ENCODE measurements around the gene XBP1.
"Not testable (repeated sequence)": the region's sequence is repeated elsewhere in the genome, so short reads cannot be mapped to it uniquely, and the experiment has no call there.

Gene XBP1

DNA sequence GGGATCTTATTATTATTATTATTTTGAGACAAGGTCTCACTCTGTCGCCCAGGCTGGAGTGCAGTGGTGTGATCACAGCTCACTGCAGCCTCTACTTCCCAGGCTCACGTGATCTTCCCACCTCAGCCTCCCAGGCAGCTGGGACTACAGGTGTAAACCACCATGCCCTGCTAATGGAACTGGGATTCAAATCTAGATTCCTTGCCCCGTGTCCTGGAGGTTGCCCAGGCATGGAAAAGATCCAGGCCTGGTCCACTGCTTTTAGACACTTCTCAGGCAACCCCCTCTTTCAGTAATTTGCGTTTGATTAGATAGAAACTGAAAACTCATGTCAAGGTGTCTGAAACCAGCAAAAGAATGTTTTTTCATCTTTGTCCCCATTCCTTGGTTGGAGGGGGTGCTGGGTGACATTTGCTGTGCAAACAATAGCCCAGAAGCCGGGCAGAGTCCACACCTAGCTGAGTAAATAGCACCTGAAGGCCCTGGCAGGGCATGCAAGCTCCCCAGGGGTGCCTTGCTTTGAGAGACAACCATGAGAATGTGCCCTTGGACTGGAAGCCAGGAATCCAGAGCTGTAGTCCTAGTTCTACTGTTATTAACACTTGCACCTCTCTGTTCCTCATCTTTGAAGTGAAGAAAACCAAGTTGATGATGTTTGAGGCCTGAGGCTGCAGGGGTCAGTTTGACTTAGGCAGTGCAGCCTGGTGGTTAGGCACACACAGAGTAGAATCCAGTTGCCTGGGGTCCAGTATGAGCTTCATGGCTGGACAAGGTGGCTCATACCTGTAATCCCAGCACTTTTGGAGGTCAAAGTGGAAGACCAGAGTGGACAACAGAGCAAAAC, 19.1 kb upstream of the XBP1 start:
- no peak for DNase-seq (ENCODE audit: low read depth in 2 of 2, low spot score in 1 of 2)

DNA sequence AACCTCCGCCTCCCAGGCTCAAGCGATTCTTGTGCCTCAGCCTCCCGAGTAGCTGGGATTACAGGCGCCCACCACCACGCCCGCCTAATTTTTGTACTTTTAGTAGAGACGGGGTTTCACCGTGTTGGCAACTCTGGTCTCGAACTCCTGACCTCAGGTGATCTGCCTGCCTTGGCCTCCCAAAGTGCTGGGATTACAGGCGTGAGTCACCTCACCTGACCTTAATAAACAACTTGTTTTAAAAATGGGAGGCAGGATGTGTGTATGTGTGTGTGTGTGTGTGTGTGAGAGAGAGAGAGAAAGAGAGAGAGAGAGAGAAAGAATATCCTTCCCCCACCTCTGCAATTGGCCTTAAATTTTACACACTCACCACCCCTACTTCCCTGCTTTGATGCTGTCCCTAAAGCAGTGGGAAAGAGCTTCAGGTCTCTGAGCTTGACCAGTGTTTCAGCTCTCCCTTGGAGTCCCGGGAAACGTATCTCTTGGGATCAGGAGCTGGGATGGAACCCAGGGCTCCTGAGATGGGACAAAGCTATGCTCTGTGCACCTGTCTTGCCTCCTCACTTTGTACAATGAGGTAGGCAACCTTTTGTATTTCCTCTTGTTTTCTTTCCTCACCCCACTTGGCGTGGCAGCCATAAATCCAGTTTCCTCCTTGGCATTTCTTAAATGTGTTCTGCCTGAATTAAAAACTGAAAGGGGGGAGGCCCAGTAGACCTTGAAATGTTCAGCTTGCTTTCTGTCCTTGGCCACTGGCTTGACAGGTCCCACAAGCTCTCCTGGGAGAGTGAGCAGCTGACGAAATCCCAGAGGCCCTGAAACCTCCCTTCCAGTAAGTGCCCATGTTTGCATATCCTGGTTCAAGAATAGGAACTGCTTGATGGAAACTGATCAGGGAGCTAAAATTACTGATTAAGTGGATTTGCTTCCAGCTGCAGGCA, 17.8 kb upstream of the XBP1 start:
- DNase-seq (ENCODE audit: low read depth in 2 of 2, low spot score in 1 of 2): no peak

DNA sequence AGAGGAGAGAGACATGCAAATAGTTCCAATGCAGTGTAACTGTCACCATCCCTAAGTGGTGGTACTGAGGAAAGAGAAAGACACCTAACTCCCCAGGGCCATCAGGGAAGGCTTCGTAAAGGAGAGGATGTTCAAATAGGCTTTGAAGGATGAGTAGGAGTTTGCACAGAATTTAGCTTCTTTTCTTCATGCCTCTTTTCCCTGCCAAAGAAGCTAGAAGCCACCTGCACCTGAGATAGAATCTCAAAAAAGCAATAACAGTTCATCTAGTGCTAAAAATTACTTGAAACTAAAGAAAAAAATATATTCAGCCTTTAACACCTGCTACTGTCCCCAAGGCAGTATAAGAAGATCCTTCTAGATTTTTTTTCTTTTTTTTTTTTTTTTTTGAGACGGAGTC, 16.7 kb upstream of the XBP1 start:
- DNase-seq (ENCODE audit: low read depth in 2 of 2, low spot score in 1 of 2): no peak

DNA sequence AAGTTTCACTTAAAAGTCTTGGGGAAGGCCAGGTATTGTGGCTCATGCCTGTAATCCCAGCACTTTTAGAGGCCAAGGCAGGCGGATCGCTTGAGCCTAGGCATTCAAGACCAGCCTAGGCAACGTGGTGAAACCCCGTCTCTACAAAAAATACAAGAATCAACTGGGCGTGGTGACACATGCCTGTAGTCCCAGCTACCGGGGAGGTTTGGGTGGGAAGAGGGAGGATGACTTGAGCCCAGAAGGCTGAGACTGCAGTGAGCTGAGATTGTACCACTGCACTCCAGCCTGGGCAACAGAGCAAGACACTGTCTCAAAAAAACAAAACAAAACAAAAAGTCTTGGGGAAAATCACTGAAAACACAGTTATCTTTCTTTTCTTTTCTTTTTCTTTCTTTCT, 15.4 kb upstream of the XBP1 start:
- DNase-seq (ENCODE audit: low read depth in 2 of 2, low spot score in 1 of 2): no peak

DNA sequence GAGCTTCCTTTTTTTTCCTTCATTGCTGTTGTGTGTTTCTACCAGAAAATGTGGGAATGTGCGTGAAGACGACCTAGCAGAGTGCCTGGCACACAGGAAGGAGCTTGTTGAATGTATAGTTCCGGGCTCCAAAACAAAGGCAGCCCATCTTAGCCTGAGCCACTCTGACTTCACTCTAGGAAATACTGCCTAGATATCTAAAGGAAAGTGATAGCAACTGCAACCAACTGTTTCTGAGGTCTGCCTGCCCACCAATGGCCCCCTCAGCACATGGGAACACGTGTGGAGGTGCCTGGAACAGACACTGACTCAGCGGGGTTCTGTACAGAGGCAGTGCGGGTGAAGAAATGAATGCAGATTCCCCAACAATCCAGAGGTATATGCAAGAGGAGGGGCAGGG, 14.7 kb upstream of the XBP1 start:
- no peak for DNase-seq (ENCODE audit: low read depth in 2 of 2, low spot score in 1 of 2)

DNA sequence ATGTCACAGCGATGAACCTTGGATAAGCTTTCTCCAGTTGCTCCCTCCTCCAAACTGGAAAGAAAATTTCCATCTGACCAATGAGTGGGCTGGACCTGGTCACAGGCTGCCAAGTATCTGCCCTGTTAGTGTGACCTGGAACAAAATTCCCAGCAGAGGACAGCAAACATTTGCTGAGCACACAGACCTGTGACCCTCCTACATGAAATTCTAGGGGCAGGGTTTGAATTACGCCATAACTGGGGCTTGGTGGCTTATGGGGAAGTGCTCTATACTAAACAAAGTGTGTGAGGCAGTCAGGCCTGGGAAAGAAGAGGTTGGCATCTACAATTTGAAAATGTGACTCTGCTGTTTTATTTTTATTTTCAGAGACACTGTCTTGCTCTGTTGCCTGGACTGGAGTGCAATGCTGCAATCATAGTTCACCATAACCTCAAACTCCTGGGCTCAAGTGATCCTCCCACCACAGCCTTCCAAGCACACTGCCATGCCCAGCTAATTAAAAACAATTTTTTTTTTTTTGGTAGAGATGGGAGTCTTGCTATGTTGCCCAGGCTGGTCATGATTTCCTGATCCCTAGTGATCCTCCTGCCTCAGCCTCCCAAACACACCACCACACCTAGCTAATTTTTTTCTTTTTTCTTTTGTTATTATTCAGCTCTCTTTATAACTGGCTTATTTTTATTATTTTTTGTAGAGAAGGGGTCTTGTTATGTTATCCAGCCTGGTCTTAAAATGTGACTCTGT, 13.6 kb upstream of the XBP1 start:
- DNase-seq (ENCODE audit: low read depth in 2 of 2, low spot score in 1 of 2): no peak

DNA sequence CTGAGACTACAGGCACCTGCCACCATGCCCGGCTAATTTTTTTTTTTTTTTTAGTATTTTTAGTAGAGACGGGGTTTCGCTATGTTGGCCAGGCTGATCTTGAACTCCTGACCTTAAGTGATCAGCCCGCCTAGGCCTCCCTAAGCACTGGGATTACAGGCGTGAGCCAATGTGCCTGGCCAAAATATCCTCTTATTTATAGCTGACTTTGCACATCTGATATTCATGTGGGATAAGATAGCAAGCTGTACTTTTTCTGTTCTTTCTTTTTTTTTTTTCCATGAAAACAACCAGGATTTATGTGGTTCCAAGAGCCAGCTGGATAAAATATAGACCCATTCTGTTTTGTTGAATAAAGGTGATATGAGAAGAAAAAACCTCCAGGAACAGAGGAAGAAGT, 12.1 kb upstream of the XBP1 start:
- DNase-seq (ENCODE audit: low read depth in 2 of 2, low spot score in 1 of 2): no peak

DNA sequence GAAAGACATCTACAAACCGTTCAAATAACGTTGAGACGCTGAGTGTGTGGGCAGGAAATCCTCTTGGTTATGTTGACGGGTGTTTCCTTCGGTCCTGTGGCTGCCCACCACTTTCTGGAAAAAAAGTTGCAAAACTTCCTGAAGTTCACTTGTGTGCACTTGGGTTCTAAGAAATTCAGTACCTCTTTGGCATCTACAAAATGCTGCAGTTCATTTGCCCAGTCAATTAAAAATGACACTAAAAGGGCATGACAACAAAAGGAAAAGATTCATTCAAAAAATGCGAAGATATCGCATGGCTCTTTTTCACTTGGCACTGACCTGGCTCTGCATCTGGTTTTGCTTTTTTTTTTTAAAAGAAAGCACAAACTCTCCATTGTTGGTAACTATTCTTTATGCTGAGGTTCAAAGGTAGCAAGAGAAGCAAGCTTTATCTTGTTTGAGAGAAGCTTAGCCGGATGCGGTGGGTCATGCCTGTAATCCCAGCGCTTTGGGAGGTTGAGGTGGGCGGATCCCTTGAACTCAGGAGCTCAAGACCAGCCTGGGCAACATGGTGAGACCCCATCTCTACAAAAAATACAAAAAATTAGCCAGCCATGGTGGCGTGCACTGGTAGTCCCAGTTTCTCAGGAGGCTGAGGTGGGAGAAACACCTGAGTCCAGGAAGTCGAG, 10.6 kb upstream of the XBP1 start:
- peak in 1 of 2 donors; percentile 27 for DNase-seq (ENCODE audit: low read depth in 2 of 2, low spot score in 1 of 2)

DNA sequence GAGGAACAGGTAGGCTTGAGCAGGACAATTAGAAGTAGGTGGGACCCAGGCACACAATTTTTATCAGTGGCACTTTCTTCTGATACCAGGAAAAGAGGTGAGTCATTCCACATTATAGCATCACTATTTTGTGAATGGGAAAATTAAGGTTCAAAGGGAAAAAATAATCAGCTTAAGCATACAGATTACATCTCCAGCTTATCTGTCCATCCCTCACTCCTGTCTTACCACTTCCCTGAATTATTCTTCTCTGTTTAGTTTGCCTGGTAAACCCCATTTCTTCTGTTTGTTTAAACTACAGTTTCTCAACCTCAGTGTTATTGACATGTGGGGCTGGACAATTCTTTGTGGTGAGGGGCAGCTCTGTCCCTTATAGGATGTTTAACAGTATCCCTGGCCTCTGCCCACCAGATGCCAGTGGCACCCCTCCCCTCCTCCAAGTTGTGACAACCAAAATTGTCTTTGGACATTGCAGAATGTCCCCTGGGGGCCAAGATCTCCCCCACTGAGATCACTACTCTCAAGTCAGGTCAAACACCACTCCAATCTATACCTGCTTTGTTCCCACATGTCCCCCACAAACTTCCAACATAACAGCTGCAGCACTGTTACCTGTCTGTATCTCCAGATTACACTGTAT, 8.5 kb upstream of the XBP1 start:
- no peak for DNase-seq (ENCODE audit: low read depth in 2 of 2, low spot score in 1 of 2)

DNA sequence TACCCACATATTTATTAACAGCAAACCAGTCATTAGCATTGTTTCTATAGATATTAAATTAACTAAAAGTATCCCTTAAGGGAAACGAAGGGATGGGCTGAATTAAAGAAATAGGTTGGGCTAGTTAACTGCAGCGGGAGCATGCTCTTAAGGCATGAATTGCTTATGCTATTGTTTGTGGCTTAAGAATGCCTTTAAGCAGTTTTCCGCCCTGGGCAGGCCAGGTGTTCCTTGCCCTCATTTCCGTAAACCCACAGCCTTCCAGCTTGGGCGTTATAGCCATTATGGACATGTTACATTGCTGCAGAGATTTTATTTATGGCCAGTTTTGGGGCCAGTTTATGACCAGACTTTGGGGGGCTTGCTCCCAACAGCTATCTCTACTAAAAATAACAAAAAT, 5.1 kb upstream of the XBP1 start:
- not testable (repeated sequence) for DNase-seq (ENCODE audit: low read depth in 2 of 2, low spot score in 1 of 2)

DNA sequence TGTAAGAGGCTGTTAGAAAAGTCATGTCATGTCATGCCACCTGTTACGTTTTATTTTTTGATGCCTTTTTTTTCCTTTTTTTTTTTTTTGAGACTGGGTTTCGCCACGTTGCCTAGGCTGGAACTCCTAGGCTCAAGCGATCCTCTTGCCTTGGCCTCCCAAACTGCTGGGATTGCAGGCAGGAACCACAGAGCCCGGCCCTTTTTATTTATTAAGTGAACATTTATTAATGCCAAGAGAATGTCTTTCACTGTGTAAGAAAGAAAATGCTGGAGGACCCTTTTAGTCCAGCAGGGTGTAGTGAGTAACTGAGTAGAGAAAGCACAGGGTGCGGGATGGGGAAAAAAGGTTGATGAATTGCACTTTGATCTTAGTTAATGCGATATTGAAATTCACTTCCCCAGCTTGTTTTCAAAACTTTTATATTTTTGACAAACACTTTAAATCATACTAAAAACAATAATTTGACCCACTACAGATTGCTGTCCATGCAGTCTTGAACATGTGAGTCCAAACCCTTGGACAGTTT, 2.3 kb upstream of the XBP1 start:
- DNase-seq (ENCODE audit: low read depth in 2 of 2, low spot score in 1 of 2): no peak

DNA sequence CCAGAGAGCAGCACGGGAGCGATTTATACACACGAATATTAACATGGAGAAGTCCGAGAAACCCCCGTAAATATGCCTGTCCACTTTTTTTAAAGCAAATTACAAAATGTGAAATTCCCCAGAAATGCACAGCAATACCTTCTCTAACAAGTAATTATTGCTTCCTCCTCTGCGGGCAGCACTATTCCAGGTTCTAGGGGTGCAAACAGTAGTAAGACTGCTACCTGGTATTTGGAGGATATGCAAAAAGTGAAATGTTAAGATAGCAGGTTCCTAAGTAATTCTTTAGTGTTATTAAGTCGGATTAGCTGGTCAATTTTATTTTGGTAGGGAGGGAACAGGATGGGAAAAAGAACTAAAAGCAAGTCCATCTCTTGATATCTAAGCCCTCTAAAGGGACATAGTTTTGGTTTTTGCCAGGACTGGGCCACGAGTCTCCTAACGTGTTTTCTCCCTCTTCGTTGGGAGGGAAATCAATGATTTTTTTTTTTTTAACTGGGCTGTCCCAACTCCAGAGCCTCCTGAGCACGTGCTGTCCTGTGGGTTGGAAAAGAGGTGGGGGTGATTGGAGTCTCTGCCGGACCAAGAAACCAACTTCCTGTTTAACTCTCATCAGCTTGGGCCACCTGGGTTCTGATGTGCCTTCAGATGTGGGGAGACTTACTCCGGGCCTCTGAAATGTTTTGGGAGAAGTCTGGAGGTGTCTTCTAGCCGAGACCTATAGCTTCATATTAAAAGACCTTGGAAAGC, 1.7 kb upstream of the XBP1 start:
- no peak for DNase-seq (ENCODE audit: low read depth in 2 of 2, low spot score in 1 of 2)

DNA sequence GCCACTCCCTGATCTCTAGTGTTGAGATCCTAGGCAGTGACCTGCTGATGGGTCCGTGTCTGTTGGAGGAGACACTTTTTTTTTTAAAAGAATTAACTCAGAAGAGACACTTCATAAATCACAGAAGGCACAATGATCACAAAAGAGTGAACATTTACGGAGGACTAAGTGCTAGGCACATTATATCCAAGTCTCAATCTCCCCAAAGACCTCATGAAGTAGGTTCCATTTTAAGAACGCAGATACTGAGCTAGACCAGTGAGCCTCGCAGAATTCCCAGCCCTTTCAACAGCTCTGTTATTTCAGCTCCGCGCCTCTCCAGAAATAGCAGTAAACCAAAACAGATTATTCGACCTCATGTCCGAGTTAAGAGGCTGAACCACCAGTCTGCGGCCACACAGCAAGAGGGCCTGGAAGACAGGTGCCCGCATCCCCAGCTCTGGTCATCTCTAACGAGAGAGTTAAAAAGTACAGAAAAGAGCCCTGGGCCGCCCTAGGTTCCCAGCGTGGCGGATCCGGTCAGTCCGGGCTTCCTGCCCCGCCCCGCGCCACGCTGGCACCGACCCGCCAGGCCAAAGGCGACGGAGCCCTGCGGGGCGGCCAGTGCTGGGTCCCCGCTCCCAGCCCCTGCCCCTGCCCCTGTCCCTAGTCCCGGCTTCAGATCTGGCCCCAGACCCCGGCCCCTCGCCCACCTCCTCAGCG, 612 bp downstream of the XBP1 start:
- no peak for DNase-seq (ENCODE audit: low read depth in 2 of 2, low spot score in 1 of 2)

DNA sequence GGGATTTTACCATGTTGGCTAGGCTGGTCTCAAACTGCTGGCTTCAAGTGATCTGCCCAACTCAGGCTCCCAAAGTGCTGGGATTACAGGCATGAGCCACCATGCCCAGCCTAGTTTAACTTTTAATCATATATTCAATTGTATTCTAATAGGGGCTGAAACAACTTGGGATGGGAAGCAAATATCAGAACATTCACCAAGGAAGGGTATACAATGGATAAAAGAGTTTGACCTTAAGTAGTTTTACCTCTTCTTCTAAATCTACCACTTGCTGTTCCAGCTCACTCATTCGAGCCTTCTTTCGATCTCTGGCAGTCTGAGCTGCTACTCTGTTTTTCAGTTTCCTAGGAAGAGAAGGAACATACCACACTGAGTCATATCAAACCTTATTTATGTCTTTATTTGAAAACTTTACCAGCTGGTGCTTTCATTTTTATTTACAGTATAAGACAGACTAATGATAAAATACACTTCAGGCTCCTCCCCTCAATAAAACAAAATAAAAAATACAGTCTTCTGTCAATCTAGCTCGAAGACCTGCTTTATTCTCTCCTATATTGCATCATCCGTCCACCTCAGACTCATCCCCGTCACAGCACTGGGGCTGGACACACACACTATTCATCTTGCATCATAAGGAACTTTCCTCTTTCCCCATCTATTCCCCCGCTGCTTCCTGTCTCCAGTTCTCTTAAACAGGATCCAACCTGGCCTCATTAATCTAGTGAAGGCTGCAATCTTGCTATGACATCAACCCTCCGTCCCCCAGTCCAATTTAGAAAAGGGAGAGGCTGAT, 1.4 kb downstream of the XBP1 start:
- no peak for DNase-seq (ENCODE audit: low read depth in 2 of 2, low spot score in 1 of 2)

DNA sequence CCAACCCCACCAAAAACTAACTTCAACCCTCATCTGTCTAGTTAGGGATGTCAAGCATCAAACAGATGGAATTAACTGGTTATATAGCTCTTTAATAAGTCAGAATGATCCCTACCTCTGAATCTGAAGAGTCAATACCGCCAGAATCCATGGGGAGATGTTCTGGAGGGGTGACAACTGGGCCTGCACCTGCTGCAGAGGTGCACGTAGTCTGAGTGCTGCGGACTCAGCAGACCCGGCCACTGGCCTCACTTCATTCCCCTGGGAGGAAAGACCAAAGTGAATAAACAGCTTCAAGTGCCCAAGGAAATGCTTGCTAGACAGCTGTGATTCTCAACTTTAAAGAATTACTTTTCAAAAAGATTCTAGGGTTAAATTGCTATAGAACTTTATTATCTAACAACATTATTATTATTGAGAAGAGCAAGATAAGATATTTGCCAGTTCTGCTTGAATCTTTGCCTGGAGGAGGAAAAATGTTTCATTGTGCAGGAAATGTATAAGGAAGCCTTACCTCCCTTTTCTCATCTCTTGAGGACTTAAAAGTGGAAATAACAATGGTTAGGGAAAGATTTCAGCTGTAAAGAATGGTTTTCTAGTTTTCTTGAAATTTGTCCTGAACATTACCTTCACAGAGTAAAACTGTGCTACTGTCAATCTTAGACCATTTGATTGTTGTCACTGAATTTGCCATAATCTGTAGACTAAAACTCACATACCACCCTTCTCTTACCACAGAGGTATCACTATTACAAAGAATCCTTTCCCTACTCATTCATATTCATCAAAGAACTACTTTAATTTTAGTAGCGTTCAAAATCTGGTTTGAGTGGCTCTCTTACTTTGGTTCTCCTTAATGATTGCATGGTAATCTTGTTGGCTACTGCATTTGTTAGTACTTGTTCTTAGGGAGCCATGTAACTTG, 4.2 kb downstream of the XBP1 start:
- DNase-seq (ENCODE audit: low read depth in 2 of 2, low spot score in 1 of 2): no peak

DNA sequence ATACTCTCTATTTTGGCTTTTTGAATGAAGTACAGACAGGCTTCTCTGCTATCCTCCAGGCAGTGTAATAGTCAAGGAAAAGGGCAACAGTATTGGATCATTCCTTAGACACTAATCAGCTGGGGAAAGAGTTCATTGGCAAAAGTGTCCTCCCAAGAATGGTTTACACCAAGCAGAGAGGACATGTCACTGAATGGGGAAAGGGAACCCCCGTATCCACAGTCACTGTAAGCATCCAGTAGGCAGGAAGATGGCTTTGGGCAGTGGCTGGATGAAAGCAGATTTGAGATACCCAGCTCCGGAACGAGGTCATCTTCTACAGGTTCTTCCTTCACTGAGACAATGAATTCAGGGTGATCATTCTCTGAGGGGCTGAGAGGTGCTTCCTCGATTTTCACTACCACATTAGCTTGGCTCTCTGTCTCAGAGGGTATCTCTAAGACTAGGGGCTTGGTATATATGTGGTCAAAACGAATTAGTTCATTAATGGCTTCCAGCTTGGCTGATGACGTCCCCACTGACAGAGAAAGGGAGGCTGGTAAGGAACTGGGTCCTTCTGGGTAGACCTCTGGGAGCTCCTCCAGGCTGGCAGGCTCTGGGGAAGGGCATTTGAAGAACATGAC, 5.2 kb downstream of the XBP1 start:
- DNase-seq (ENCODE audit: low read depth in 2 of 2, low spot score in 1 of 2): no peak
